HUES48 (cell line): ENCODE data around the gene CSTF2.

ENCODE experiments used
- H3K27ac ChIP-seq: one replicate; pipeline ENCODE4 v1.7.0; 2013; ENCODE audit warnings: low read depth, low read length, inconsistent platforms
- H3K27me3 ChIP-seq: 2 replicates; pipeline ENCODE4 v1.6.1; 2013; ENCODE audit warnings: mild to moderate bottlenecking, low read length; ENCODE audit not compliant: control insufficient read depth, insufficient read depth
- H3K36me3 ChIP-seq: 2 replicates; pipeline ENCODE4 v1.6.1; 2013; ENCODE audit warnings: low read length; ENCODE audit not compliant: control insufficient read depth, insufficient read depth
- H3K4me1 ChIP-seq: 2 replicates; pipeline ENCODE4 v1.6.1; 2013; ENCODE audit warnings: mild to moderate bottlenecking, low read length; ENCODE audit not compliant: control insufficient read depth, insufficient read depth
- H3K4me3 ChIP-seq: 2 replicates; pipeline ENCODE4 v1.5.1; 2013; ENCODE audit warnings: mild to moderate bottlenecking, low read depth, low read length
- H3K9ac ChIP-seq: 2 replicates; pipeline ENCODE4 v1.6.1; 2013; ENCODE audit warnings: mild to moderate bottlenecking, low read depth, low read length, moderate library complexity
- H3K9me3 ChIP-seq: 2 replicates; pipeline ENCODE4 v1.6.1; 2013; ENCODE audit warnings: low read length; ENCODE audit not compliant: control insufficient read depth, insufficient read depth

CSTF2 gene

GRCh38 chrX:100871594-100872560 lies 51.7 kb downstream of the CSTF2 start:
- H3K36me3 ChIP-seq, result no peaks in the 10 kb centered on the region
- H3K27me3 ChIP-seq, result no peaks in the 10 kb centered on the region
- no peaks in the 10 kb centered on the region for H3K9me3 ChIP-seq
- no peak overlapping the region for H3K27ac ChIP-seq
- no peak overlapping the region for H3K4me3 ChIP-seq
- H3K9ac ChIP-seq, result no peak overlapping the region
- peaks cover 3% of the 10 kb centered on the region; the same call in 1 of the 2 replicates for H3K4me1 ChIP-seq

GRCh38 chrX:100874325-100874724 lies 54.1 kb downstream of the CSTF2 start, which contains the start of gene NOX1:
NOX1 (minus strand) TSS chrX:100874359; CDS start chrX:100874139, 220 bp downstream.
- Histone ChIP-seq H3K27me3 (no peaks in the 10 kb centered on the region), H3K9ac (no peak within 1 kb of the TSS), H3K36me3 (no peaks in the 10 kb centered on the region), H3K9me3 (no peaks in the 10 kb centered on the region), H3K4me3 (no peak within 1 kb of the TSS), H3K4me1 (peaks cover 3% of the 10 kb centered on the region; the same call in 1 of the 2 replicates), H3K27ac (no peak within 1 kb of the TSS)

- Histone ChIP-seq H3K4me3 (no peak overlapping the region), H3K4me1 (no peaks in the 10 kb centered on the region), H3K27ac (no peak overlapping the region), H3K9ac (no peak overlapping the region), H3K36me3 (no peaks in the 10 kb centered on the region), H3K27me3 (no peaks in the 10 kb centered on the region), H3K9me3 (no peaks in the 10 kb centered on the region)
These were observed 60.2 kb downstream of the CSTF2 start for GRCh38 chrX:100880368-100880767.

GRCh38 chrX:100883654-100884053 lies 63.5 kb downstream of the CSTF2 start:
- Histone ChIP-seq H3K9me3 (no peaks in the 10 kb centered on the region), H3K36me3 (no peaks in the 10 kb centered on the region), H3K9ac (no peak overlapping the region), H3K4me3 (no peak overlapping the region), H3K4me1 (no peaks in the 10 kb centered on the region), H3K27ac (no peak overlapping the region), H3K27me3 (no peaks in the 10 kb centered on the region)
